H1 (cell line): ENCODE data around the gene AGPAT4. TPM values are rescaled to one million over a fixed set of nuclear protein-coding genes. Genes with fewer than 3 reads are reported as not detected.

Experiments
- ASH2L ChIP-seq: fragments of 200-600, 300-600 bp; sonication (generic); IDR thresholded peaks from one replicate; pipeline ENCODE4 v1.7.1; 2017; ENCODE audit warnings: low read length
- BACH1 ChIP-seq: IDR thresholded peaks from 2 replicates; pipeline ENCODE4 v1.6.1; 2012; ENCODE audit warnings: low read length, improper control_type of control experiment
- JUN ChIP-seq: IDR thresholded peaks from 2 replicates; pipeline ENCODE4 v1.6.1; 2011; ENCODE audit warnings: low read depth, mild to moderate bottlenecking, improper control_type of control experiment, low read length
- MAFK ChIP-seq: IDR thresholded peaks from 2 replicates; pipeline ENCODE4 v1.6.1; 2012; ENCODE audit warnings: low read depth, mild to moderate bottlenecking, improper control_type of control experiment, low read length
- RAD21 ChIP-seq, 2 experiments: IDR thresholded peaks in 1 of 2; conservative IDR thresholded peaks in 1 of 2; 2 replicates each; pipeline ENCODE4 v1.6.1; 2011; ENCODE audit warnings: low read depth in 2 of 2, low read length in 2 of 2, improper control_type of control experiment in 1 of 2, inconsistent platforms in 1 of 2, mild to moderate bottlenecking in 1 of 2, moderate library complexity in 1 of 2
- TBP ChIP-seq: IDR thresholded peaks from 2 replicates; pipeline ENCODE4 v1.6.1; 2011; ENCODE audit warnings: low read depth, low read length, improper control_type of control experiment
- polyA plus RNA-seq, 7 experiments: library from polyadenylated mRNA; depleted of rRNA in 3 of 7; stranded (reverse) in 5 of 7; unstranded in 2 of 7; fragments of >200 nt in 5 of 7; fragments of 200-250 nt in 2 of 7; gene quantifications; 1 replicate in 5 of 7; 2 replicates in 1 of 7; 4 replicates in 1 of 7; pipeline versions ENCODE4 v1.2.1 to v1.2.3, GENCODE V29; 2011 to 2013; ENCODE audit warnings: missing spikeins in 2 of 7, mixed read lengths in 2 of 7
- total RNA-seq: library from RNA; stranded (reverse); fragmentation: NEBNext Ultra II Directional; extraction: Animal tissue kit (Norgen Biotek cat#: 25700); gene quantifications from 2 replicates; pipeline ENCODE4 v1.2.1, GENCODE V29; 2021
- TF ChIP-seq, protein P1 (sequence below): fragments of 300-600 bp; sonication (generic); IDR thresholded peaks from 2 replicates; pipeline ENCODE4 v1.7.1; 2012; ENCODE audit warnings: low read length, moderate library complexity, mild to moderate bottlenecking, inconsistent platforms; ENCODE audit not compliant: insufficient replicate concordance
- TF ChIP-seq, protein P2 (sequence below): IDR thresholded peaks from 2 replicates; pipeline ENCODE4 v1.6.1; 2012; ENCODE audit warnings: low read length, inconsistent platforms

Gene AGPAT4
- total and polyA plus RNA-seq, 2 of the 8 experiments (the other 6 are each of a cell fraction or from before 2014, with no cell fraction given), result 13.5 to 23.8 TPM

DNA sequence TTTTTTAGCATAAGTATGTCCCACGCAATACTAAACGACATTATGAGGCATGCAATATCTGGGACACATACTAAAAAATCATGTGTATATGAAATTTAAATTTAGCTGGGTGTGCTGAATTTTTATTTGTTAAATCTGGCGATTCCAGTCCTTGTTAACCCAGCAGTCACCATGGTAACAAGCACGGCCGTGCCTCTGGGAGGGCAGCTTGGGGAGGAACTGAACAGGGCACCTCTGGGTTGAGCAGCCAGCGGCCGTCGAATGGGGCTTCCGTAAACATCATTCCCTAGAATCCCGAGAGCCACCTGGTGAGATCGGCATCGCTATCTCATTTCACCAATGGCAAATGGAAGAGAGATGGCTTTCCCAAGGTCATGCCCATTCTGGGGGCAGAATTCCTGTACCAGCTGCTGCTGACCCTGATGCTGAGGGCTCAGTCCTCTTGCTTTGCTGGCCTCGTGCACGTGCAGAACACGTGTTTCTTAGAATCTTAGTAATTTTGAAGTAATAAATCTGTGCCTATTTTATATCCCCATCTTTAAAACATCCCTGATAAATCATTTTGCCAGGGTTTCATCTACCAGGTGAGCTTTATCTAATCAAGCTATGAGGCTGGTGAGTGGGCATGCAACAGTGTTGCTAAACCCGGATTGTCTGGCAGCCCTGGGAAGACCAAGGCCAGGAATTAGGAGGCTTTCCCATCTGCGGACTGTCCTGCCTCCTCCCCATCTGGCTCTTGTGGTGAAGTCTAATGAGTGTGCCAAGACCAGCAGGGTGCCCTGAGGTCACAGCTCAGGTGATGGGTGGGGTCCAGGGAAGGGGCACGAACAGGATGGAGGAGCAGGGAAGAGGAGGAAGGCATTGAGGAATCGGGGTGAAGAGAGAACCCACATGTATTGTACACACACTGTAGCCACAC, 85.1 kb downstream of the AGPAT4 start (continued):
- TF ChIP-seq, protein P1, sequence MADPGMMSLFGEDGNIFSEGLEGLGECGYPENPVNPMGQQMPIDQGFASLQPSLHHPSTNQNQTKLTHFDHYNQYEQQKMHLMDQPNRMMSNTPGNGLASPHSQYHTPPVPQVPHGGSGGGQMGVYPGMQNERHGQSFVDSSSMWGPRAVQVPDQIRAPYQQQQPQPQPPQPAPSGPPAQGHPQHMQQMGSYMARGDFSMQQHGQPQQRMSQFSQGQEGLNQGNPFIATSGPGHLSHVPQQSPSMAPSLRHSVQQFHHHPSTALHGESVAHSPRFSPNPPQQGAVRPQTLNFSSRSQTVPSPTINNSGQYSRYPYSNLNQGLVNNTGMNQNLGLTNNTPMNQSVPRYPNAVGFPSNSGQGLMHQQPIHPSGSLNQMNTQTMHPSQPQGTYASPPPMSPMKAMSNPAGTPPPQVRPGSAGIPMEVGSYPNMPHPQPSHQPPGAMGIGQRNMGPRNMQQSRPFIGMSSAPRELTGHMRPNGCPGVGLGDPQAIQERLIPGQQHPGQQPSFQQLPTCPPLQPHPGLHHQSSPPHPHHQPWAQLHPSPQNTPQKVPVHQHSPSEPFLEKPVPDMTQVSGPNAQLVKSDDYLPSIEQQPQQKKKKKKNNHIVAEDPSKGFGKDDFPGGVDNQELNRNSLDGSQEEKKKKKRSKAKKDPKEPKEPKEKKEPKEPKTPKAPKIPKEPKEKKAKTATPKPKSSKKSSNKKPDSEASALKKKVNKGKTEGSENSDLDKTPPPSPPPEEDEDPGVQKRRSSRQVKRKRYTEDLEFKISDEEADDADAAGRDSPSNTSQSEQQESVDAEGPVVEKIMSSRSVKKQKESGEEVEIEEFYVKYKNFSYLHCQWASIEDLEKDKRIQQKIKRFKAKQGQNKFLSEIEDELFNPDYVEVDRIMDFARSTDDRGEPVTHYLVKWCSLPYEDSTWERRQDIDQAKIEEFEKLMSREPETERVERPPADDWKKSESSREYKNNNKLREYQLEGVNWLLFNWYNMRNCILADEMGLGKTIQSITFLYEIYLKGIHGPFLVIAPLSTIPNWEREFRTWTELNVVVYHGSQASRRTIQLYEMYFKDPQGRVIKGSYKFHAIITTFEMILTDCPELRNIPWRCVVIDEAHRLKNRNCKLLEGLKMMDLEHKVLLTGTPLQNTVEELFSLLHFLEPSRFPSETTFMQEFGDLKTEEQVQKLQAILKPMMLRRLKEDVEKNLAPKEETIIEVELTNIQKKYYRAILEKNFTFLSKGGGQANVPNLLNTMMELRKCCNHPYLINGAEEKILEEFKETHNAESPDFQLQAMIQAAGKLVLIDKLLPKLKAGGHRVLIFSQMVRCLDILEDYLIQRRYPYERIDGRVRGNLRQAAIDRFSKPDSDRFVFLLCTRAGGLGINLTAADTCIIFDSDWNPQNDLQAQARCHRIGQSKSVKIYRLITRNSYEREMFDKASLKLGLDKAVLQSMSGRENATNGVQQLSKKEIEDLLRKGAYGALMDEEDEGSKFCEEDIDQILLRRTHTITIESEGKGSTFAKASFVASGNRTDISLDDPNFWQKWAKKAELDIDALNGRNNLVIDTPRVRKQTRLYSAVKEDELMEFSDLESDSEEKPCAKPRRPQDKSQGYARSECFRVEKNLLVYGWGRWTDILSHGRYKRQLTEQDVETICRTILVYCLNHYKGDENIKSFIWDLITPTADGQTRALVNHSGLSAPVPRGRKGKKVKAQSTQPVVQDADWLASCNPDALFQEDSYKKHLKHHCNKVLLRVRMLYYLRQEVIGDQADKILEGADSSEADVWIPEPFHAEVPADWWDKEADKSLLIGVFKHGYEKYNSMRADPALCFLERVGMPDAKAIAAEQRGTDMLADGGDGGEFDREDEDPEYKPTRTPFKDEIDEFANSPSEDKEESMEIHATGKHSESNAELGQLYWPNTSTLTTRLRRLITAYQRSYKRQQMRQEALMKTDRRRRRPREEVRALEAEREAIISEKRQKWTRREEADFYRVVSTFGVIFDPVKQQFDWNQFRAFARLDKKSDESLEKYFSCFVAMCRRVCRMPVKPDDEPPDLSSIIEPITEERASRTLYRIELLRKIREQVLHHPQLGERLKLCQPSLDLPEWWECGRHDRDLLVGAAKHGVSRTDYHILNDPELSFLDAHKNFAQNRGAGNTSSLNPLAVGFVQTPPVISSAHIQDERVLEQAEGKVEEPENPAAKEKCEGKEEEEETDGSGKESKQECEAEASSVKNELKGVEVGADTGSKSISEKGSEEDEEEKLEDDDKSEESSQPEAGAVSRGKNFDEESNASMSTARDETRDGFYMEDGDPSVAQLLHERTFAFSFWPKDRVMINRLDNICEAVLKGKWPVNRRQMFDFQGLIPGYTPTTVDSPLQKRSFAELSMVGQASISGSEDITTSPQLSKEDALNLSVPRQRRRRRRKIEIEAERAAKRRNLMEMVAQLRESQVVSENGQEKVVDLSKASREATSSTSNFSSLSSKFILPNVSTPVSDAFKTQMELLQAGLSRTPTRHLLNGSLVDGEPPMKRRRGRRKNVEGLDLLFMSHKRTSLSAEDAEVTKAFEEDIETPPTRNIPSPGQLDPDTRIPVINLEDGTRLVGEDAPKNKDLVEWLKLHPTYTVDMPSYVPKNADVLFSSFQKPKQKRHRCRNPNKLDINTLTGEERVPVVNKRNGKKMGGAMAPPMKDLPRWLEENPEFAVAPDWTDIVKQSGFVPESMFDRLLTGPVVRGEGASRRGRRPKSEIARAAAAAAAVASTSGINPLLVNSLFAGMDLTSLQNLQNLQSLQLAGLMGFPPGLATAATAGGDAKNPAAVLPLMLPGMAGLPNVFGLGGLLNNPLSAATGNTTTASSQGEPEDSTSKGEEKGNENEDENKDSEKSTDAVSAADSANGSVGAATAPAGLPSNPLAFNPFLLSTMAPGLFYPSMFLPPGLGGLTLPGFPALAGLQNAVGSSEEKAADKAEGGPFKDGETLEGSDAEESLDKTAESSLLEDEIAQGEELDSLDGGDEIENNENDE, result no peak
- TF ChIP-seq JUN (no peak), ASH2L (no peak), MAFK (no peak), TBP (no peak), BACH1 (no peak), RAD21 (IDR thresholded peaks at IDR 0.05 in 1 of 2, conservative IDR thresholded peaks at IDR 0.05 in 1 of 2; ENCODE audit: low read depth in 2 of 2, low read length in 2 of 2) (no peak)
- TF ChIP-seq, protein P2, sequence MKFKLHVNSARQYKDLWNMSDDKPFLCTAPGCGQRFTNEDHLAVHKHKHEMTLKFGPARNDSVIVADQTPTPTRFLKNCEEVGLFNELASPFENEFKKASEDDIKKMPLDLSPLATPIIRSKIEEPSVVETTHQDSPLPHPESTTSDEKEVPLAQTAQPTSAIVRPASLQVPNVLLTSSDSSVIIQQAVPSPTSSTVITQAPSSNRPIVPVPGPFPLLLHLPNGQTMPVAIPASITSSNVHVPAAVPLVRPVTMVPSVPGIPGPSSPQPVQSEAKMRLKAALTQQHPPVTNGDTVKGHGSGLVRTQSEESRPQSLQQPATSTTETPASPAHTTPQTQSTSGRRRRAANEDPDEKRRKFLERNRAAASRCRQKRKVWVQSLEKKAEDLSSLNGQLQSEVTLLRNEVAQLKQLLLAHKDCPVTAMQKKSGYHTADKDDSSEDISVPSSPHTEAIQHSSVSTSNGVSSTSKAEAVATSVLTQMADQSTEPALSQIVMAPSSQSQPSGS, result no peak
